Natural killer cell (primary cell): Measurements from ENCODE around the gene SNRNP70. TPM values are rescaled to one million over a fixed set of nuclear protein-coding genes. Genes with fewer than 3 reads are reported as not detected.
A peak's percentile ranks its signal among the peaks of the same experiment; 100 is the strongest.

ENCODE experiments used
- ATAC-seq, 3 donors: fragments of 150-1000 bp in 2 of 3; fragments of 200-7000 bp in 1 of 3; cut with Tn5 transposase; 1 replicate in 1 of 3; 2 replicates in 2 of 3; pipeline ENCODE4 v1.10.0; 2021; ENCODE audit warnings: mild to moderate bottlenecking in 2 of 3, moderate library complexity in 2 of 3
- DNase-seq, 2 donors: peaks; one replicate each; pipeline versions ENCODE4 v3.0.0 to v3.0.0-alpha.2; 2013 to 2021; ENCODE audit warnings: mixed read lengths in 1 of 2
- H3K27ac ChIP-seq: one replicate; pipeline ENCODE4 v1.5.1; 2013; ENCODE audit warnings: mild to moderate bottlenecking, low read length
- H3K27me3 ChIP-seq: one replicate; pipeline ENCODE4 v1.6.1; 2013; ENCODE audit warnings: low read length; ENCODE audit not compliant: control insufficient read depth, insufficient read depth
- H3K36me3 ChIP-seq: one replicate; pipeline ENCODE4 v1.6.1; 2013; ENCODE audit warnings: low read length; ENCODE audit not compliant: control insufficient read depth, insufficient read depth
- H3K4me1 ChIP-seq: one replicate; pipeline ENCODE4 v1.6.1; 2013; ENCODE audit warnings: low read length; ENCODE audit not compliant: control insufficient read depth, insufficient read depth
- H3K4me3 ChIP-seq: one replicate; pipeline ENCODE4 v1.5.1; 2013; ENCODE audit warnings: low read length
- H3K9me3 ChIP-seq: one replicate; pipeline ENCODE4 v1.6.1; 2013; ENCODE audit warnings: low read length; ENCODE audit not compliant: control insufficient read depth, insufficient read depth
- H3K27ac Mint-ChIP-seq, 2 donors: one replicate each; pipeline ENCODE4 v1.8.0; 2022; ENCODE audit warnings: mild to moderate bottlenecking in 2 of 2, mixed read lengths in 2 of 2, moderate library complexity in 1 of 2
- H3K27me3 Mint-ChIP-seq, 2 donors: one replicate each; pipeline ENCODE4 v1.8.0; 2022; ENCODE audit warnings: low read depth in 2 of 2, mixed read lengths in 2 of 2
- H3K36me3 Mint-ChIP-seq: one replicate; pipeline ENCODE4 v1.8.0; 2022; ENCODE audit warnings: mixed read lengths
- H3K4me1 Mint-ChIP-seq, 2 donors: one replicate each; pipeline ENCODE4 v1.8.0; 2022; ENCODE audit warnings: mixed read lengths in 2 of 2
- H3K4me3 Mint-ChIP-seq: one replicate; pipeline ENCODE4 v1.8.0; 2022; ENCODE audit warnings: mild to moderate bottlenecking, moderate library complexity, mixed read lengths
- H3K9me3 Mint-ChIP-seq, 2 donors: one replicate each; pipeline ENCODE4 v1.8.0; 2022; ENCODE audit warnings: mixed read lengths in 2 of 2
- WGBS: methylation state at CpG from one replicate; pipeline ENCODE4 v1.1.7; 2013; ENCODE audit warnings: missing lambda C conversion rate; ENCODE audit not compliant: insufficient coverage; 5-methylcytosine and 5-hydroxymethylcytosine counted together
- intact Hi-C: fragments of 100-400 bp; cut with micrococcal nuclease; formaldehyde crosslinking; loops from one replicate; pipeline ENCODE4 v1.14.2; 2022
- total RNA-seq, 4 donors: library from RNA; stranded (reverse); fragments of 120-200 nt in 1 of 4; gene quantifications; one replicate each; pipeline versions ENCODE4 v1.2.3 to v1.2.4, GENCODE V29; 2013 to 2022
- TF ChIP-seq, protein P1 (sequence below): fragments of 200-600 bp; IDR thresholded peaks from one replicate; pipeline ENCODE4 v1.8.0; 2022; ENCODE audit warnings: antibody characterized with exemption

The SNRNP70 gene
- total RNA-seq, 3 donors from 2014 or later (not counting 1 experiment from before 2014, with no cell fraction given), result 244 to 312 (median 299) TPM

GRCh38 chr19:49104229-49104864, 19.1 kb downstream of the SNRNP70 start:
- no peaks in the 10 kb centered on the region for H3K9me3 ChIP-seq
- WGBS, result 77% methylated on average over 30 of the region's 30 CpGs
- Mint-ChIP-seq H3K4me1 (peaks cover 12 to 34% of the 10 kb centered on the region in 2 donors), H3K9me3 (no peaks in the 10 kb centered on the region), H3K27ac (no peak overlapping the region), H3K36me3 (peaks cover 11% of the 10 kb centered on the region), H3K4me3 (no peak overlapping the region), H3K27me3 (no peaks in the 10 kb centered on the region)
- no peak for ATAC-seq
- no peak for DNase-seq
- TF ChIP-seq, protein P1, sequence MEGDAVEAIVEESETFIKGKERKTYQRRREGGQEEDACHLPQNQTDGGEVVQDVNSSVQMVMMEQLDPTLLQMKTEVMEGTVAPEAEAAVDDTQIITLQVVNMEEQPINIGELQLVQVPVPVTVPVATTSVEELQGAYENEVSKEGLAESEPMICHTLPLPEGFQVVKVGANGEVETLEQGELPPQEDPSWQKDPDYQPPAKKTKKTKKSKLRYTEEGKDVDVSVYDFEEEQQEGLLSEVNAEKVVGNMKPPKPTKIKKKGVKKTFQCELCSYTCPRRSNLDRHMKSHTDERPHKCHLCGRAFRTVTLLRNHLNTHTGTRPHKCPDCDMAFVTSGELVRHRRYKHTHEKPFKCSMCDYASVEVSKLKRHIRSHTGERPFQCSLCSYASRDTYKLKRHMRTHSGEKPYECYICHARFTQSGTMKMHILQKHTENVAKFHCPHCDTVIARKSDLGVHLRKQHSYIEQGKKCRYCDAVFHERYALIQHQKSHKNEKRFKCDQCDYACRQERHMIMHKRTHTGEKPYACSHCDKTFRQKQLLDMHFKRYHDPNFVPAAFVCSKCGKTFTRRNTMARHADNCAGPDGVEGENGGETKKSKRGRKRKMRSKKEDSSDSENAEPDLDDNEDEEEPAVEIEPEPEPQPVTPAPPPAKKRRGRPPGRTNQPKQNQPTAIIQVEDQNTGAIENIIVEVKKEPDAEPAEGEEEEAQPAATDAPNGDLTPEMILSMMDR, result no peak
- H3K4me3 ChIP-seq, result no peak overlapping the region
- intact Hi-C loops, result no loop called here
- H3K27me3 ChIP-seq, result no peaks in the 10 kb centered on the region
- H3K4me1 ChIP-seq, result no peaks in the 10 kb centered on the region
- H3K36me3 ChIP-seq, result peaks cover 69% of the 10 kb centered on the region
- no peak overlapping the region for H3K27ac ChIP-seq

DNA sequence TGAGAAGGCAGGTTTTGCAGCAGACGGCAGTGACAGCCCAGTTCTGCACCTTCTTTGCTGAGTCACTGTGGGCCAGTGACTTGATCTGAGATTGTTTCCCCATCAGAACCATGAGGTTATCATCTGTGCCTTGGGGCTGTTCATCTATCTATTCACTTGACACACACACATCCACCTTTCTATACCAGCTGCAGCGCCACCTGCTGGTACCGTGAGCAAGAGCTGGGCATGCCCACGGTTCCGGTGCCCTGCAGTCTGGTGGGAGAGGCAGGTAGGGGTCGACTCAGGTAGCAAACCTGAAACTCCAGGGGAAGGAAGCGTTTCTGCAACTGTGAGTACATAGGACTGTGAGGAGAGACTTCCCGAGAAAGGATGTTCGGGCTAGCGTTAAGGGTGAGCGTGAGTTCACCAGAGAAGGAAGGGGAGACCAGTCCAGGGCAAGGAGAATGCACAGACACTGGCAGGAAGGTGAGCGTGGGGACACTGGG, 21.4 kb downstream of the SNRNP70 start:
- Histone ChIP-seq H3K27me3 (no peaks in the 10 kb centered on the region), H3K4me3 (no peak overlapping the region), H3K9me3 (no peaks in the 10 kb centered on the region), H3K36me3 (peaks cover 54% of the 10 kb centered on the region), H3K27ac (no peak overlapping the region), H3K4me1 (no peaks in the 10 kb centered on the region)
- ATAC-seq (peak; percentile 67 to 81 (median 69)), DNase-seq (peak; percentile 52 to 84)
- 77% methylated on average over 12 of the region's 12 CpGs for WGBS
- intact Hi-C loops, result no loop called here
- H3K4me3 Mint-ChIP-seq, result peak overlapping the region; percentile 19
- H3K27me3 Mint-ChIP-seq, result no peaks in the 10 kb centered on the region
- no peaks in the 10 kb centered on the region for H3K9me3 Mint-ChIP-seq
- peaks cover 12 to 24% of the 10 kb centered on the region in 2 donors for H3K4me1 Mint-ChIP-seq
- H3K27ac Mint-ChIP-seq, result peak overlapping the region; percentile 48 to 65
- TF ChIP-seq, protein P1, result peak; percentile 77
- peaks cover 11% of the 10 kb centered on the region for H3K36me3 Mint-ChIP-seq

GRCh38 chr19:49107625-49108459, 22.6 kb downstream of the SNRNP70 start:
- no peak for DNase-seq
- 98% methylated on average over 93 of the region's 93 CpGs for WGBS

More at GRCh38 chr19:49107625-49108459, 22.6 kb downstream of the SNRNP70 start:
- Histone ChIP-seq H3K27ac (no peak overlapping the region), H3K4me1 (no peaks in the 10 kb centered on the region), H3K27me3 (no peaks in the 10 kb centered on the region), H3K9me3 (no peaks in the 10 kb centered on the region), H3K36me3 (peaks cover 45% of the 10 kb centered on the region), H3K4me3 (no peak overlapping the region)
- intact Hi-C loops, result no loop called here
- H3K4me1 Mint-ChIP-seq, result peaks cover 12 to 24% of the 10 kb centered on the region in 2 donors
- no peak overlapping the region for H3K27ac Mint-ChIP-seq
- no peaks in the 10 kb centered on the region for H3K9me3 Mint-ChIP-seq
- no peaks in the 10 kb centered on the region for H3K27me3 Mint-ChIP-seq
- ATAC-seq, result peak in 1 of 3 donors; percentile 9
- TF ChIP-seq, protein P1, result no peak
- H3K4me3 Mint-ChIP-seq, result no peak overlapping the region
- H3K36me3 Mint-ChIP-seq, result peaks cover 11% of the 10 kb centered on the region
